ENCODE measurements around the gene HNF1B.

DNA sequence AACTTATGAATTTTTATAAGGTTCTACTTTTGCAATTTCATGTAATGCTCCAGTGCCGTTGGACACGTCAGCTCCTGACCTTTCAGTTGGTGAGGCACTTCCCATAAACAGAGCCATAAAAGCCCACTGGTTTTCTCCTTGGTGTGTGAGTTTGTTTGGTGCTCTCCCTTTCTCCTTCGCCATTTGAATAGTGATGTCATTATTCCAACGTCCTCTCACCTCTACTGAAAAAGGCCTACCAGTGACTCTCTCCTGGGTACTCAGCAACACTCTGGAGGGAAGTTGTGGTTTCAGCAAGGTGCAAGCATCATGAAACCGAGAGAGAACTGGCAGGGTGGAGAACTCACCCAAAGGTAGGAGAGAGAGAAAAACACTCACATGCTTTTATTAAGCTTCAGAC is 29.6 kb upstream of the HNF1B start:
- TF ChIP-seq, protein P1, sequence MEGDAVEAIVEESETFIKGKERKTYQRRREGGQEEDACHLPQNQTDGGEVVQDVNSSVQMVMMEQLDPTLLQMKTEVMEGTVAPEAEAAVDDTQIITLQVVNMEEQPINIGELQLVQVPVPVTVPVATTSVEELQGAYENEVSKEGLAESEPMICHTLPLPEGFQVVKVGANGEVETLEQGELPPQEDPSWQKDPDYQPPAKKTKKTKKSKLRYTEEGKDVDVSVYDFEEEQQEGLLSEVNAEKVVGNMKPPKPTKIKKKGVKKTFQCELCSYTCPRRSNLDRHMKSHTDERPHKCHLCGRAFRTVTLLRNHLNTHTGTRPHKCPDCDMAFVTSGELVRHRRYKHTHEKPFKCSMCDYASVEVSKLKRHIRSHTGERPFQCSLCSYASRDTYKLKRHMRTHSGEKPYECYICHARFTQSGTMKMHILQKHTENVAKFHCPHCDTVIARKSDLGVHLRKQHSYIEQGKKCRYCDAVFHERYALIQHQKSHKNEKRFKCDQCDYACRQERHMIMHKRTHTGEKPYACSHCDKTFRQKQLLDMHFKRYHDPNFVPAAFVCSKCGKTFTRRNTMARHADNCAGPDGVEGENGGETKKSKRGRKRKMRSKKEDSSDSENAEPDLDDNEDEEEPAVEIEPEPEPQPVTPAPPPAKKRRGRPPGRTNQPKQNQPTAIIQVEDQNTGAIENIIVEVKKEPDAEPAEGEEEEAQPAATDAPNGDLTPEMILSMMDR (IDR thresholded peaks at IDR 0.05; ENCODE audit: low read length), result no peak
- TF ChIP-seq EZH2 (optimal IDR thresholded peaks at IDR 0.05; ENCODE audit: low read depth, low read length), result no peak
